ENCODE results near the gene ZACN.
"Not testable (repeated sequence)": the region's sequence is repeated elsewhere in the genome, so short reads cannot be mapped to it uniquely, and the experiment has no call there.

Gene ZACN

DNA sequence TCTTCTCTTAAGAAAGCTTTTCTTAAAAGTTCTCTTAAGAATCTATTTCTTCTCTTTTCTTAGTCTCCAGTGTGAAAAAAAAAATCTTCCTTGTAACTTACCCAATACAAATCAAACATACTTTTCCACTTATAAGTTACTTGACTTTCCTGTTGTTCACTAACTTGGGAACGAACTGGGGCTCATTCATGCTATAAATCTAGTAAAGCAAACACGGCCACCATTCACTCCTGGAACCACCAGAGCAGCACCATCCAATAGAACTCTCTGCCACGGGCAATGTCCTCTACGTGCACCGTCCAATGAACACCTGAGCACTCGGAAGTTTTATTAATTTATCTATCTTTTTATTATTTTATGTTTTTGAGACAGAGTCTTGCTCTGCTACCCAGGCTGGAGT is 27.4 kb upstream of the ZACN start:
- no peak overlapping the region for H3K4me3 ChIP-seq (ENCODE audit: low read depth, low read length)
- ChIA-PET CTCF (interaction anchor here (1.0 to 1.5 kb wide), 3 partner anchors 14 to 70 kb away, joined by 3 to 7 read pairs (median 4); no protein-coding TSS in a partner anchor), POLR2A (no interaction called here)
- no peak for DNase-seq (ENCODE audit: low read depth, low spot score)
- TF ChIP-seq CTCF (IDR thresholded peaks at IDR 0.05; ENCODE audit: insufficient read depth, low read length, missing control alignments): no peak

GRCh38 chr17:76053246-76054111 is 25.5 kb upstream of the ZACN start:
- H3K4me3 ChIP-seq (ENCODE audit: low read depth, low read length): no peak overlapping the region
- CTCF ChIA-PET: interaction anchor here (0.9 to 2.4 kb wide), 6 partner anchors 12 to 226 kb away, joined by 3 to 11 read pairs (median 4); no protein-coding TSS in a partner anchor
- POLR2A ChIA-PET: no interaction called here
- no peak for TF ChIP-seq CTCF (IDR thresholded peaks at IDR 0.05; ENCODE audit: insufficient read depth, low read length, missing control alignments)
- DNase-seq (ENCODE audit: low read depth, low spot score): no peak

- no peak for TF ChIP-seq CTCF (IDR thresholded peaks at IDR 0.05; ENCODE audit: insufficient read depth, low read length, missing control alignments)
- no peak for DNase-seq (ENCODE audit: low read depth, low spot score)
- POLR2A ChIA-PET: no interaction called here
- CTCF ChIA-PET: interaction anchor here (0.9 to 2.4 kb wide), 5 partner anchors 12 to 226 kb away, joined by 3 to 11 read pairs (median 3); no protein-coding TSS in a partner anchor
- H3K4me3 ChIP-seq (ENCODE audit: low read depth, low read length): no peak overlapping the region
Measured at GRCh38 chr17:76054112-76054476, 24.9 kb upstream of the ZACN start.

- ChIA-PET CTCF (interaction anchor here (1.0 to 1.8 kb wide), 2 partner anchors 38 to 43 kb away, joined by 6 to 9 read pairs; no protein-coding TSS in a partner anchor), POLR2A (no interaction called here)
Measured at GRCh38 chr17:76056882-76057281, 22.1 kb upstream of the ZACN start.

GRCh38 chr17:76058264-76058663 is 20.7 kb upstream of the ZACN start:
- H3K4me3 ChIP-seq (ENCODE audit: low read depth, low read length); CTCF ChIA-PET; DNase-seq (ENCODE audit: low read depth, low spot score); POLR2A ChIA-PET: not testable (repeated sequence)

More at GRCh38 chr17:76056882-76057281, 22.1 kb upstream of the ZACN start:
- no peak for TF ChIP-seq CTCF (IDR thresholded peaks at IDR 0.05; ENCODE audit: insufficient read depth, low read length, missing control alignments)
- no peak for DNase-seq (ENCODE audit: low read depth, low spot score)
- no peak overlapping the region for H3K4me3 ChIP-seq (ENCODE audit: low read depth, low read length)

DNA sequence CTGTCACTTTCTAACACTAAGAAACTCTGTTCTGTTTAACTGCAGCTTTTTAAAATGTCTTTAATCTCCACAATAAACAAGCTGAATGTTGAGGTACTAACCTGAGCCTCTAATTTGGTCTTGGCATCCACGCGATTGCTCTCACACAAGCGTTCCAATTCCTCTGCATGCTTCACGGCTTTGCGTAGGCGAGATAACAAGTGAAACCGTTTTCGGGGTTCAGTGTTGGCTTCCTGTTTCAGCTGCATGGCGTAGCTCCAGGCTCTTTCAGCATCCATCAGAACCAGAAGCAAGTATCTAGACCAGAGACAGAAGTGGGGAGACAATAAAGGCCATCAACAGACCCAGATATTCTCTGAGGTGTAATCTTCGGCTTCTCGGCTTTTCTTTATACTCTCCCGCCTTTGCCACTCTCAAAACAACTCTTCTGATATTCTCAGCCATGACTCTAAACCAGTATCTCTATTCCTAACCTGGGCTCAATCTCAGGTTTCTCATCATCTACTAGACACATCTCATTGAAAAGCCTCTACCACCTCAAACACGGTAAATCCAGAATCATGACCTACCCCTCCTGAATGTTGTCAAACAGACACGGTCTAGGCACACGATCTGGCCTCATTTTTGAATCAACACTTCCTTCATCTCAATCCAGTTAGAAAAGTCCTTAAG is 15.0 kb upstream of the ZACN start:
- CTCF ChIA-PET: interaction anchor here (0.9 to 1.7 kb wide), 3 partner anchors 8 to 159 kb away, joined by 3 to 7 read pairs (median 5); no protein-coding TSS in a partner anchor

More for the DNA sequence above, 15.0 kb upstream of the ZACN start:
- no peak overlapping the region for H3K4me3 ChIP-seq (ENCODE audit: low read depth, low read length)
- DNase-seq (ENCODE audit: low read depth, low spot score): no peak
- POLR2A ChIA-PET: no interaction called here
- no peak for TF ChIP-seq CTCF (IDR thresholded peaks at IDR 0.05; ENCODE audit: insufficient read depth, low read length, missing control alignments)
